Thoracic aorta (tissue), 2 donors: ENCODE results near the gene TMEM33. TPM values are rescaled to one million over a fixed set of nuclear protein-coding genes. Genes with fewer than 3 reads are reported as not detected.

Experiments
- ATAC-seq: fragments of 150-250 bp; one replicate; pipeline ENCODE4 v1.8.0; 2017; ENCODE audit warnings: low read depth; ENCODE audit not compliant: insufficient number of reproducible peaks, low FRiP score
- DNase-seq: peaks from one replicate; pipeline ENCODE4 v3.0.0-alpha.2; 2020; ENCODE audit warnings: low spot score
- H3K27ac ChIP-seq, 2 donors: fragments of 200-600 bp; sonication (generic); 1 replicate in 1 of 2; 2 replicates in 1 of 2; pipeline ENCODE4 v1.5.1; 2016; ENCODE audit warnings: mild to moderate bottlenecking in 2 of 2, moderate library complexity in 2 of 2
- H3K27me3 ChIP-seq: fragments of 200-600 bp; sonication (generic); replicated peaks from 2 replicates; pipeline ENCODE4 v1.6.0; 2016; ENCODE audit warnings: mild to moderate bottlenecking; ENCODE audit not compliant: insufficient read depth
- H3K36me3 ChIP-seq: fragments of 200-600 bp; sonication (generic); one replicate; pipeline ENCODE4 v1.5.1; 2016
- H3K4me1 ChIP-seq, 2 donors: fragments of 200-600 bp; sonication (generic); 1 replicate in 1 of 2; 2 replicates in 1 of 2; pipeline versions ENCODE4 v1.5.1 to v1.6.0; 2016; ENCODE audit warnings: low read depth in 2 of 2, mild to moderate bottlenecking in 1 of 2; ENCODE audit not compliant: control insufficient read depth in 1 of 2
- H3K4me3 ChIP-seq: fragments of 200-600 bp; sonication (generic); 2 replicates; pipeline ENCODE4 v1.5.1; 2016; ENCODE audit warnings: mild to moderate bottlenecking
- H3K9me3 ChIP-seq: fragments of 200-600 bp; sonication (generic); 2 replicates; pipeline ENCODE4 v1.5.1; 2016
- total RNA-seq, 2 donors: library from RNA; depleted of rRNA; stranded (reverse); fragments of >200 nt; gene quantifications; one replicate each; pipeline versions ENCODE4 v1.1.0 to v1.2.3, GENCODE V29; 2016
- TF ChIP-seq, protein P1 (sequence below): fragments of 200-600 bp; sonication (generic); IDR thresholded peaks from one replicate; pipeline ENCODE4 v1.5.1; 2019; ENCODE audit warnings: antibody characterized with exemption

TMEM33 gene
- total RNA-seq, 2 donors from 2014 or later: 20.0 to 32.3 TPM

DNA sequence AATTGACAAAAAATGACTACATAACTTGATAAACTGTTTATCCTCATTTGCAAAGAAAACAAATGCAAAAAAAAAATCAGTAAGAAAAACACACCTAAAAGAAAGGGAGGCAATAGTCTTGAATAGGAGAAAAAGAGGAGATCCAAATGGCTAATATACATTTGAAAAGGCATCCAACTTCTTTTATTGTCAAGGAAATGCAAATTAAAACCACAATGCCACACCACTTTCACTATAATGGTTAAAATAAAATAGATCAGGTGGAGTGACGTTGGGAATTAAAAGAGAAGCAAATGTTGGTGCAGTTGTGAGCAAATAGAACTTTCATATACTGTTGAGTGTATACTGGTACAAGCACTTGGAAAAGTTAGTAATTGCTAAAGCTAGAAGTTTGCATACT is 49.9 kb downstream of the TMEM33 start:
- Histone ChIP-seq H3K4me1 (peaks cover 0 to 9% of the 10 kb centered on the region in 2 donors), H3K27me3 (no peaks in the 10 kb centered on the region)
- no peak for ATAC-seq

GRCh38 chr4:41989994-41990364 is 54.8 kb downstream of the TMEM33 start:
- peak overlapping the region; percentile 85 for H3K4me3 ChIP-seq
- H3K36me3 ChIP-seq: no peaks in the 10 kb centered on the region
- H3K4me1 ChIP-seq: peaks cover 14 to 25% of the 10 kb centered on the region in 2 donors
- no peaks in the 10 kb centered on the region for H3K9me3 ChIP-seq
- no peaks in the 10 kb centered on the region for H3K27me3 ChIP-seq
- H3K27ac ChIP-seq: peak overlapping the region; percentile 68 to 76
- TF ChIP-seq, protein P1, sequence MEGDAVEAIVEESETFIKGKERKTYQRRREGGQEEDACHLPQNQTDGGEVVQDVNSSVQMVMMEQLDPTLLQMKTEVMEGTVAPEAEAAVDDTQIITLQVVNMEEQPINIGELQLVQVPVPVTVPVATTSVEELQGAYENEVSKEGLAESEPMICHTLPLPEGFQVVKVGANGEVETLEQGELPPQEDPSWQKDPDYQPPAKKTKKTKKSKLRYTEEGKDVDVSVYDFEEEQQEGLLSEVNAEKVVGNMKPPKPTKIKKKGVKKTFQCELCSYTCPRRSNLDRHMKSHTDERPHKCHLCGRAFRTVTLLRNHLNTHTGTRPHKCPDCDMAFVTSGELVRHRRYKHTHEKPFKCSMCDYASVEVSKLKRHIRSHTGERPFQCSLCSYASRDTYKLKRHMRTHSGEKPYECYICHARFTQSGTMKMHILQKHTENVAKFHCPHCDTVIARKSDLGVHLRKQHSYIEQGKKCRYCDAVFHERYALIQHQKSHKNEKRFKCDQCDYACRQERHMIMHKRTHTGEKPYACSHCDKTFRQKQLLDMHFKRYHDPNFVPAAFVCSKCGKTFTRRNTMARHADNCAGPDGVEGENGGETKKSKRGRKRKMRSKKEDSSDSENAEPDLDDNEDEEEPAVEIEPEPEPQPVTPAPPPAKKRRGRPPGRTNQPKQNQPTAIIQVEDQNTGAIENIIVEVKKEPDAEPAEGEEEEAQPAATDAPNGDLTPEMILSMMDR: no peak
- DNase-seq: no peak
- ATAC-seq: peak; percentile 5

More for the DNA sequence above, 49.9 kb downstream of the TMEM33 start:
- H3K9me3 ChIP-seq: no peaks in the 10 kb centered on the region
- no peak overlapping the region for H3K27ac ChIP-seq
- TF ChIP-seq, protein P1: no peak
- H3K36me3 ChIP-seq: no peaks in the 10 kb centered on the region
- no peak for DNase-seq
- no peak overlapping the region for H3K4me3 ChIP-seq

- no peaks in the 10 kb centered on the region for H3K9me3 ChIP-seq
- no peaks in the 10 kb centered on the region for H3K36me3 ChIP-seq
- peak; percentile 88 for DNase-seq
- TF ChIP-seq, protein P1: peak; percentile 59
- peak within 1 kb of the TSS; percentile 68 to 76 for H3K27ac ChIP-seq
- peaks cover 14 to 25% of the 10 kb centered on the region in 2 donors for H3K4me1 ChIP-seq
- peak; percentile 99 for ATAC-seq
- no peaks in the 10 kb centered on the region for H3K27me3 ChIP-seq
- peak within 1 kb of the TSS; percentile 85 for H3K4me3 ChIP-seq
Measured at GRCh38 chr4:41990365-41991111, 55.3 kb downstream of the TMEM33 start, which contains the start of gene SLC30A9. Gene SLC30A9 (plus strand): TSS chr4:41990530. CDS start chr4:41990652, 122 bp downstream.

GRCh38 chr4:41991916-41992767 is 56.9 kb downstream of the TMEM33 start:
- Histone ChIP-seq H3K9me3 (no peaks in the 10 kb centered on the region), H3K4me1 (peaks cover 14 to 25% of the 10 kb centered on the region in 2 donors), H3K4me3 (peak overlapping the region; percentile 85), H3K36me3 (no peaks in the 10 kb centered on the region), H3K27me3 (no peaks in the 10 kb centered on the region), H3K27ac (no peak overlapping the region)
- ATAC-seq: no peak
- TF ChIP-seq, protein P1: no peak
- no peak for DNase-seq
